Neural cell (in vitro differentiated cells): ENCODE data around the gene RNF17. TPM values are rescaled to one million over a fixed set of nuclear protein-coding genes. Genes with fewer than 3 reads are reported as not detected.

ENCODE experiments used
- H2AFZ ChIP-seq: fragments of 200-600, 300-800 bp; sonication (generic), shearing (Covaris generic); 2 replicates; pipeline ENCODE4 v1.6.0; 2014; ENCODE audit warnings: low read depth, mild to moderate bottlenecking, antibody characterized with exemption, low read length, moderate library complexity
- H3F3A ChIP-seq: fragments of 200-600 bp; shearing (Covaris generic); 2 replicates; pipeline ENCODE4 v1.6.1; 2016; ENCODE audit warnings: mild to moderate bottlenecking, moderate library complexity, mixed read lengths, antibody characterized with exemption, low read length; ENCODE audit not compliant: insufficient read depth, poor library complexity, severe bottlenecking
- H3K27ac ChIP-seq: fragments of 200-600, 300-800 bp; sonication (generic), shearing (Covaris generic); 2 replicates; pipeline ENCODE4 v1.5.1; 2014; ENCODE audit warnings: mild to moderate bottlenecking, low read length, moderate library complexity
- H3K27me3 ChIP-seq: fragments of 300-800, 200-600 bp; sonication (generic), shearing (Covaris generic); 2 replicates; pipeline ENCODE4 v1.6.0; 2014; ENCODE audit warnings: mild to moderate bottlenecking, low read depth, low read length, moderate library complexity; ENCODE audit not compliant: insufficient read depth
- H3K36me3 ChIP-seq: fragments of 300-800, 200-600 bp; sonication (generic), shearing (Covaris generic); 2 replicates; pipeline ENCODE4 v1.5.1; 2014; ENCODE audit warnings: mild to moderate bottlenecking, antibody characterized with exemption, low read length, moderate library complexity; ENCODE audit not compliant: insufficient read depth
- H3K4me2 ChIP-seq: fragments of 300-800, 200-600 bp; sonication (generic), shearing (Covaris generic); 2 replicates; pipeline ENCODE4 v1.6.0; 2014; ENCODE audit warnings: mild to moderate bottlenecking, low read length
- H3K4me3 ChIP-seq: fragments of 300-800, 200-600 bp; sonication (generic), shearing (Covaris generic); 2 replicates; pipeline ENCODE4 v1.5.1; 2014; ENCODE audit warnings: mild to moderate bottlenecking, low read length, moderate library complexity
- H3K79me2 ChIP-seq: fragments of 200-600 bp; shearing (Covaris generic); replicated peaks from 2 replicates; pipeline ENCODE4 v1.6.0; 2014; ENCODE audit warnings: mild to moderate bottlenecking, low read length, moderate library complexity; ENCODE audit not compliant: insufficient read depth
- H3K9ac ChIP-seq: fragments of 300-800, 200-600 bp; sonication (generic), shearing (Covaris generic); 2 replicates; pipeline ENCODE4 v1.6.1; 2016; ENCODE audit warnings: mild to moderate bottlenecking, low read length, mixed read lengths
- H3K9me2 ChIP-seq: fragments of 200-600 bp; shearing (Covaris generic); 2 replicates; pipeline ENCODE4 v1.6.1; 2016; ENCODE audit warnings: mild to moderate bottlenecking, low read length, mixed read lengths; ENCODE audit not compliant: insufficient read depth
- H3K9me3 ChIP-seq: fragments of 200-600, 300-800 bp; sonication (generic), shearing (Covaris generic); 2 replicates; pipeline ENCODE4 v1.6.1; 2016; ENCODE audit warnings: mild to moderate bottlenecking, mixed run types, low read length, moderate library complexity, mixed read lengths
- H4K20me1 ChIP-seq: fragments of 200-600 bp; shearing (Covaris generic); 2 replicates; pipeline ENCODE4 v1.6.1; 2016; ENCODE audit warnings: mild to moderate bottlenecking, mixed run types; ENCODE audit not compliant: insufficient read depth
- CTCF ChIP-seq: fragments of 450-650 bp; IDR thresholded peaks from 2 replicates; pipeline ENCODE4 v1.5.1; 2014; ENCODE audit warnings: antibody characterized with exemption, mild to moderate bottlenecking, moderate library complexity; ENCODE audit not compliant: poor library complexity, severe bottlenecking
- EP300 ChIP-seq: fragments of 450-650 bp; conservative IDR thresholded peaks from 2 replicates; pipeline ENCODE4 v1.6.1; 2014; ENCODE audit warnings: antibody characterized with exemption, mild to moderate bottlenecking, moderate library complexity; ENCODE audit not compliant: poor library complexity, severe bottlenecking
- EZH2 ChIP-seq: fragments of 200-600, 300-800 bp; shearing (Covaris generic), sonication (generic); IDR thresholded peaks from 2 replicates; pipeline ENCODE4 v1.6.1; 2014; ENCODE audit warnings: antibody characterized with exemption, low read length, borderline replicate concordance, mild to moderate bottlenecking; ENCODE audit not compliant: insufficient read depth, poor library complexity, severe bottlenecking
- MXI1 ChIP-seq: fragments of 450-650 bp; conservative IDR thresholded peaks from 2 replicates; pipeline ENCODE4 v1.6.1; 2014; ENCODE audit warnings: antibody characterized with exemption, mild to moderate bottlenecking; ENCODE audit not compliant: poor library complexity, severe bottlenecking
- POLR2AphosphoS5 ChIP-seq: IDR thresholded peaks from 2 replicates; pipeline ENCODE4 v1.6.1; 2012
- RAD21 ChIP-seq: fragments of 450-650 bp; conservative IDR thresholded peaks from 2 replicates; pipeline ENCODE4 v1.6.1; 2014; ENCODE audit warnings: antibody characterized with exemption, mild to moderate bottlenecking, moderate library complexity
- REST ChIP-seq: IDR thresholded peaks from 2 replicates; pipeline ENCODE4 v1.6.1; 2012; ENCODE audit warnings: borderline replicate concordance
- SMC3 ChIP-seq: fragments of 450-650 bp; conservative IDR thresholded peaks from 2 replicates; pipeline ENCODE4 v1.6.1; 2014; ENCODE audit warnings: antibody characterized with exemption, mild to moderate bottlenecking, moderate library complexity; ENCODE audit not compliant: poor library complexity
- TAF1 ChIP-seq: IDR thresholded peaks from 2 replicates; pipeline ENCODE4 v1.6.1; 2012; ENCODE audit warnings: low read depth
- polyA plus RNA-seq: library from polyadenylated mRNA; depleted of rRNA; stranded (reverse); fragments of >200 nt; gene quantifications from 2 replicates; pipeline ENCODE4 v1.2.3, GENCODE V29; 2014

RNF17 gene
- polyA plus RNA-seq, 1 donor from 2014 or later = not detected

DNA sequence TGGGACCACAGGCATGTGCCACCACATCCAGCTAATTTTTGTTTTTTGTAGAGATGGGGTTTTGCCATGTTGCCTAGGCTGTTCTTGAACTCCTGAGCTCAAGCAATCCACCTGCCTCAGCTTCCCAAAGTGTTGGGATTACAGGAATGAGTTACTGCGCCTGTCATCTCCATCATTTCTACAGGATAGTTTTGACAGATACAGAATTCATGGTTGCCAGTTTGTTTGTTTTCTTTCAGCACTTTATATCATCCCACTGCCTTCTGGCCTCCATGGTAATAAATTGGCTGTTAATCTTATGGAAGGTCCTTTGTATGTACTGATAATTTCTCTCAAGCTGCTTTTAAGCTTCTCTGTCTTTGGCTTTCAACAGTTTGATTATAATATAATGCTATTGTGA, 165.2 kb downstream of the RNF17 start:
- H3K4me3 ChIP-seq = no peak overlapping the region
- peaks cover 17% of the 10 kb centered on the region for H3K27me3 ChIP-seq
- no peak for TF ChIP-seq REST
- no peak for TF ChIP-seq POLR2AphosphoS5
- TF ChIP-seq SMC3 = no peak
- TF ChIP-seq RAD21 = no peak
- TF ChIP-seq TAF1 = no peak
- no peak for TF ChIP-seq EP300
- no peak for TF ChIP-seq EZH2
- TF ChIP-seq MXI1 = no peak
- TF ChIP-seq CTCF = no peak
- no peaks in the 10 kb centered on the region for H3K9me2 ChIP-seq
- H3K36me3 ChIP-seq = no peaks in the 10 kb centered on the region
- no peak overlapping the region for H2AFZ ChIP-seq
- no peaks in the 10 kb centered on the region for H3F3A ChIP-seq
- H3K9ac ChIP-seq = no peak overlapping the region
- no peaks in the 10 kb centered on the region for H3K79me2 ChIP-seq
- H3K9me3 ChIP-seq = no peaks in the 10 kb centered on the region
- H3K27ac ChIP-seq = no peak overlapping the region
- no peaks in the 10 kb centered on the region for H4K20me1 ChIP-seq
- H3K4me2 ChIP-seq = no peak overlapping the region

Other genes with a start within 250 kb of the RNF17 start
- gene ATP12A, start 83.8 kb upstream of the RNF17 start, polyA plus RNA-seq = not detected in 2 replicates